Loucy (cell line): Measurements from ENCODE around the gene CCDC150.

Experiments
- CTCF ChIP-seq: fragments of 200-600 bp; sonication (generic); conservative IDR thresholded peaks from 2 replicates; pipeline ENCODE4 v1.5.1; 2014; ENCODE audit warnings: mild to moderate bottlenecking, antibody characterized with exemption, low read length
- EZH2phosphoT487 ChIP-seq: fragments of 200-600 bp; IDR thresholded peaks from 2 replicates; pipeline ENCODE4 v1.6.1; 2018; ENCODE audit warnings: antibody characterized with exemption, mild to moderate bottlenecking, moderate library complexity, borderline replicate concordance

- TF ChIP-seq CTCF (no peak), EZH2phosphoT487 (no peak)
Measured at GRCh38 chr2:196747400-196747799, 107.9 kb downstream of the CCDC150 start.
